Keratinocyte (primary cell): ENCODE measurements around the gene GLT1D1. TPM values are rescaled to one million over a fixed set of nuclear protein-coding genes. Genes with fewer than 3 reads are reported as not detected.

Source experiments
- DNase-seq: peaks from one replicate; pipeline ENCODE4 v3.0.0-alpha.2; 2011; ENCODE audit warnings: low read depth, missing footprints, low spot score
- FAIRE-seq: peaks from 2 replicates; lab custom pipeline; 2011; peaks lifted over from hg19 to GRCh38; lab: Jason Lieb, UNC
- H2AFZ ChIP-seq: 2 replicates; pipeline ENCODE4 v1.6.0; 2012; ENCODE audit warnings: low read length, control low read depth, inconsistent platforms; ENCODE audit not compliant: control insufficient read depth
- H3K27ac ChIP-seq: 2 replicates; pipeline ENCODE4 v1.5.1; 2011; ENCODE audit warnings: low read length; ENCODE audit not compliant: control insufficient read depth, insufficient read depth
- H3K27me3 ChIP-seq: 3 replicates; pipeline ENCODE4 v1.6.0; 2011; ENCODE audit warnings: low read length; ENCODE audit not compliant: control insufficient read depth, insufficient read depth; ENCODE audit errors: extremely low read depth
- H3K36me3 ChIP-seq, 2 experiments: 2 replicates in 1 of 2; 3 replicates in 1 of 2; pipeline ENCODE4 v1.5.1; 2011; ENCODE audit warnings: low read length in 2 of 2, mild to moderate bottlenecking in 1 of 2; ENCODE audit not compliant: control insufficient read depth in 2 of 2, insufficient read depth in 2 of 2; ENCODE audit errors: extremely low read depth in 1 of 2
- H3K4me1 ChIP-seq: 3 replicates; pipeline ENCODE4 v1.5.1; 2011; ENCODE audit warnings: low read length; ENCODE audit not compliant: control insufficient read depth, insufficient read depth; ENCODE audit errors: extremely low read depth
- H3K4me2 ChIP-seq: 3 replicates; pipeline ENCODE4 v1.6.0; 2011; ENCODE audit warnings: low read depth, low read length; ENCODE audit not compliant: control insufficient read depth, insufficient read depth; ENCODE audit errors: extremely low read depth
- H3K4me3 ChIP-seq, 3 experiments: fragments of 200-600 bp in 1 of 3; sonication (generic) in 1 of 3; 2 replicates in 2 of 3; 3 replicates in 1 of 3; pipeline ENCODE4 v1.5.1; 2011 to 2016; ENCODE audit warnings: low read length in 3 of 3, mild to moderate bottlenecking in 3 of 3, control low read depth in 2 of 3, inconsistent platforms in 1 of 3, low read depth in 1 of 3, mixed read lengths in 1 of 3, mixed run types in 1 of 3, moderate library complexity in 1 of 3; ENCODE audit not compliant: control insufficient read depth in 2 of 3, insufficient read depth in 2 of 3; ENCODE audit errors: extremely low read depth in 1 of 3
- H3K79me2 ChIP-seq: 2 replicates; pipeline ENCODE4 v1.6.0; 2012; ENCODE audit warnings: low read length; ENCODE audit not compliant: control insufficient read depth, insufficient read depth
- H3K9ac ChIP-seq: 3 replicates; pipeline ENCODE4 v1.6.0; 2011; ENCODE audit warnings: low read length; ENCODE audit not compliant: control insufficient read depth, insufficient read depth; ENCODE audit errors: extremely low read depth
- H3K9me1 ChIP-seq: 3 replicates; pipeline ENCODE4 v1.6.0; 2011; ENCODE audit warnings: low read length; ENCODE audit not compliant: control insufficient read depth, insufficient read depth; ENCODE audit errors: extremely low read depth
- H3K9me3 ChIP-seq: 2 replicates; pipeline ENCODE4 v1.5.1; 2012; ENCODE audit warnings: low read depth, low read length; ENCODE audit not compliant: control insufficient read depth
- H4K20me1 ChIP-seq: 3 replicates; pipeline ENCODE4 v1.6.0; 2011; ENCODE audit warnings: low read length; ENCODE audit not compliant: control insufficient read depth, insufficient read depth; ENCODE audit errors: extremely low read depth
- EZH2 ChIP-seq: IDR thresholded peaks from one replicate; pipeline ENCODE4 v1.6.1; 2012; ENCODE audit warnings: inconsistent platforms, mild to moderate bottlenecking, low read length, moderate library complexity
- dilution Hi-C: fragments of 300-500 bp; cut with MboI; formaldehyde crosslinking; loops from one replicate; pipeline ENCODE4 v1.7.0; 2020; ENCODE audit warnings: low sequenced_read_pairs; ENCODE audit not compliant: extremely low pct_ligation_motif_present
- polyA plus RNA-seq, 5 experiments: library from polyadenylated mRNA; depleted of rRNA in 3 of 5; stranded (reverse) in 3 of 5; stranded (forward) in 1 of 5; unstranded in 1 of 5; fragments of >200 nt; gene quantifications; 1 replicate in 1 of 5; 2 replicates in 3 of 5; 3 replicates in 1 of 5; pipeline versions ENCODE4 v1.2.1 to v1.2.3, GENCODE V29; 2011 to 2012; ENCODE audit warnings: missing spikeins in 2 of 5, low read depth in 1 of 5, low replicate concordance in 1 of 5
- TF ChIP-seq, protein P1 (sequence below), 3 experiments: IDR thresholded peaks in 1 of 3; conservative IDR thresholded peaks in 1 of 3; optimal IDR thresholded peaks in 1 of 3; 2 replicates in 2 of 3; 3 replicates in 1 of 3; pipeline versions ENCODE3 to v1.5.1; 2011; ENCODE audit warnings: low read length in 3 of 3, mild to moderate bottlenecking in 3 of 3, moderate library complexity in 2 of 3, control low read depth in 1 of 3, inconsistent platforms in 1 of 3; ENCODE audit not compliant: insufficient read depth in 2 of 3; ENCODE audit errors: extremely low read depth in 1 of 3

Gene GLT1D1
- polyA plus RNA-seq, 1 donor (not counting 4 experiments of a cell fraction or from before 2014, with no cell fraction given) = not detected

DNA sequence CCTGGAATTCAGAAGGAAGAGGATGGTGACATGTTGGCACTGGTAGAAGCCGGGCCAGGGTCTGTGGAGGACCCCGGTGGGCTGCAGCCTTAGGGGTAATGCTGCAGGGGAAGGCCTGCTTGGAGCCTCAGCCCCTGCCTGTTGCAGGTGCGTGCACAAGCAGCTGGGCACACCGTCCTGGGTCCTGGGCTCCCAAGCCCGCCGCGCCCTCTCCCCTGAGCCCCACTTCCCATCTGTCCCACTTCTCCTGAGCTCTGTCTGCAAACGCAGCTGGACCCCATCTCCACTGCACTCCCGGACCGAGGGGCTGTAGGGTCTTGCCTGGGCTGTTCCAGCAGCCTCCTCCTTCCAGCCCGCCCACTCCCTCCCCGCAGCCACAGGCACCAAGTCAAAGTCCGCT lies 116.8 kb downstream of the GLT1D1 start:
- Histone ChIP-seq H3K79me2 (no peaks in the 10 kb centered on the region), H3K9me3 (no peaks in the 10 kb centered on the region), H3K4me2 (no peak overlapping the region), H2AFZ (no peak overlapping the region), H3K9me1 (no peaks in the 10 kb centered on the region), H3K4me3 (no peak overlapping the region), H3K27me3 (no peaks in the 10 kb centered on the region), H3K9ac (no peak overlapping the region), H3K4me1 (no peaks in the 10 kb centered on the region), H3K27ac (no peak overlapping the region), H3K36me3 (no peaks in the 10 kb centered on the region), H4K20me1 (no peaks in the 10 kb centered on the region)
- FAIRE-seq (no peak), DNase-seq (no peak)
- dilution Hi-C loops = no loop called here
- no peak for TF ChIP-seq EZH2
- TF ChIP-seq, protein P1, sequence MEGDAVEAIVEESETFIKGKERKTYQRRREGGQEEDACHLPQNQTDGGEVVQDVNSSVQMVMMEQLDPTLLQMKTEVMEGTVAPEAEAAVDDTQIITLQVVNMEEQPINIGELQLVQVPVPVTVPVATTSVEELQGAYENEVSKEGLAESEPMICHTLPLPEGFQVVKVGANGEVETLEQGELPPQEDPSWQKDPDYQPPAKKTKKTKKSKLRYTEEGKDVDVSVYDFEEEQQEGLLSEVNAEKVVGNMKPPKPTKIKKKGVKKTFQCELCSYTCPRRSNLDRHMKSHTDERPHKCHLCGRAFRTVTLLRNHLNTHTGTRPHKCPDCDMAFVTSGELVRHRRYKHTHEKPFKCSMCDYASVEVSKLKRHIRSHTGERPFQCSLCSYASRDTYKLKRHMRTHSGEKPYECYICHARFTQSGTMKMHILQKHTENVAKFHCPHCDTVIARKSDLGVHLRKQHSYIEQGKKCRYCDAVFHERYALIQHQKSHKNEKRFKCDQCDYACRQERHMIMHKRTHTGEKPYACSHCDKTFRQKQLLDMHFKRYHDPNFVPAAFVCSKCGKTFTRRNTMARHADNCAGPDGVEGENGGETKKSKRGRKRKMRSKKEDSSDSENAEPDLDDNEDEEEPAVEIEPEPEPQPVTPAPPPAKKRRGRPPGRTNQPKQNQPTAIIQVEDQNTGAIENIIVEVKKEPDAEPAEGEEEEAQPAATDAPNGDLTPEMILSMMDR (optimal IDR thresholded peaks at IDR 0.05 in 1 of 3, IDR thresholded peaks at IDR 0.05 in 1 of 3, conservative IDR thresholded peaks at IDR 0.05 in 1 of 3; ENCODE audit: extremely low read depth in 1 of 3, insufficient read depth in 2 of 3, low read length in 3 of 3) = no peak

DNA sequence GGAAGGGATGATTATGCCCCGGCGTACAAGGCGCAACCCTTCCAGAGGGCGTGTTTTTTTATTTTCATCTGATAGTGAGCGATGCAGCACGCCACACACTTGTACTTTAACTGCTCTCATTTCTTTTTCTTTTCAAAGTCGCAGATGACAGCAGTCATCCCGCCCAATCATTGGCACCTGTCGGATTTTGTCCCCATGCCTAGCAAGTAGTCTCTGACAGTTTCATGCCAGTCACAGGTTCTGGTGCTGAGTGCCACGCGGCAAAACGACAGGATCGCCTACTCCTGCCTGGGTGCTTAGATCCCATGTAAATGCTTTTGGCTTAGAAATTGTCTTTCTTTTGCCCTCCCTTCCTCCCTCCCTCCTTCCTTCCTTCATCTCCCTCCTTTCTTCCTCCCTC lies 117.7 kb downstream of the GLT1D1 start:
- no peaks in the 10 kb centered on the region for H3K27me3 ChIP-seq

More for the DNA sequence above, 117.7 kb downstream of the GLT1D1 start:
- no peak overlapping the region for H3K4me3 ChIP-seq
- FAIRE-seq (no peak), DNase-seq (no peak)
- H3K9me3 ChIP-seq = no peaks in the 10 kb centered on the region
- H3K9me1 ChIP-seq = no peaks in the 10 kb centered on the region
- no peak overlapping the region for H2AFZ ChIP-seq
- H3K27ac ChIP-seq = no peak overlapping the region
- H3K9ac ChIP-seq = no peak overlapping the region
- TF ChIP-seq, protein P1 (optimal IDR thresholded peaks at IDR 0.05 in 1 of 3, IDR thresholded peaks at IDR 0.05 in 1 of 3, conservative IDR thresholded peaks at IDR 0.05 in 1 of 3; ENCODE audit: extremely low read depth in 1 of 3, insufficient read depth in 2 of 3, low read length in 3 of 3) = no peak
- H3K4me1 ChIP-seq = no peaks in the 10 kb centered on the region
- no peak overlapping the region for H3K4me2 ChIP-seq
- dilution Hi-C loops = no loop called here
- no peaks in the 10 kb centered on the region for H4K20me1 ChIP-seq
- H3K36me3 ChIP-seq = no peaks in the 10 kb centered on the region
- no peaks in the 10 kb centered on the region for H3K79me2 ChIP-seq
